A673 (cell line): ENCODE results near the gene NR1H2.

Source experiments
- CTCF ChIP-seq: fragments of 300-800, 200-600 bp; sonication (generic); conservative IDR thresholded peaks from 2 replicates; pipeline ENCODE4 v1.5.1; 2017; ENCODE audit warnings: low read depth, mild to moderate bottlenecking, antibody characterized with exemption, low read length, moderate library complexity, mixed read lengths
- EZH2 ChIP-seq: fragments of 200-600 bp; sonication (generic); IDR thresholded peaks from 2 replicates; pipeline ENCODE4 v1.6.1; 2017; ENCODE audit warnings: borderline replicate concordance, low read depth, mild to moderate bottlenecking, mixed read lengths, antibody characterized with exemption, low read length; ENCODE audit not compliant: poor library complexity, severe bottlenecking

DNA sequence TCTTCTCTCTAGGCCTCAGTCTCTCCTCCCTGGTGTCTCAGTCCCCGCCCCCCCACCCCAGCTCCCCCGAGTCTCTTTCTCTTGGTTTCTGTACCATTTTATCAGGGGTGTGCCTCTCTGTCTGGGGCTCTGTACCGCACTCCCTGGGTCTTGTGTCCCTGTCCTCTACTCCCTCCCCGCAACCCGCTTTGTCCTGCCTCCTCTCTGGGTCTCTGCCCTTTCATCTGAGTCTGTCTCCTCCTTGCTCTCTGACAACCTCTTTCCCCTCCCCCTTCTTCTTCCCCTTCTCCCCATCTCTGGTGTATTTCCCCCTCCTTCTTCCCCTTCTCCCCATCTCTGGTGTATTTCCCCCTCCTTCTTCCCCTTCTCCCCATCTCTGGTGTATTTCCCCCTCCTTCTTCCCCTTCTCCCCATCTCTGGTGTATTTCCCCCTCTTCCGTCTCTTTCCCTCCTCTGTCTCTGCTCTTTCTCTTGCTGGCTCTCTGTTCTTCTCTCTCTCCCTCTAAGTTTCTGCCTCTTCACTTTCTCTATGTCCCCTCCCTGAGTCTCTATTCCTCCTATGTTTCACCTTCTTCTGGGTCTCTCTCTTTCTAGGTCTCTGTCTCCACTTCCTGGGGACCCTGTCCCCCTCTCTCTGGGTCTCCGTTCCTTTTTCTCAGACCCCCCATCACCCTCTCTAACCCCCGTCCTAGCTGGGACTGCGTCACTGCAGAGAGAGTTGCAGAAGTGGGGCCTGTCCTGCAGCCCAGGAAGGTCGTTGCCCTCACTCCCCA lies 44.9 kb upstream of the NR1H2 start:
- no peak for TF ChIP-seq CTCF
- no peak for TF ChIP-seq EZH2
